GM21367 (cell line): ENCODE results near the gene FGD1.

ENCODE experiments used
- ATAC-seq: cut with Tn5 transposase; IDR thresholded peaks from one replicate; pipeline ENCODE4 v1.9.1; 2021; ENCODE audit not compliant: unreplicated experiment

FGD1 gene

GRCh38 chrX:54473993-54474859, 21.8 kb downstream of the FGD1 start:
- no peak for ATAC-seq

- no peak for ATAC-seq
Measured at GRCh38 chrX:54470054-54470760, 25.8 kb downstream of the FGD1 start.

GRCh38 chrX:54452920-54453319, 43.1 kb downstream of the FGD1 start:
- no peak for ATAC-seq

- no peak for ATAC-seq
Measured at GRCh38 chrX:54449929-54450328, 46.1 kb downstream of the FGD1 start.

- no peak for ATAC-seq
Measured at GRCh38 chrX:54447461-54447860, 48.6 kb downstream of the FGD1 start.

- no peak for ATAC-seq
Measured at GRCh38 chrX:54446084-54446483, 50.0 kb downstream of the FGD1 start.

GRCh38 chrX:54444752-54445151, 51.3 kb downstream of the FGD1 start:
- ATAC-seq: no peak

GRCh38 chrX:54442790-54443189, 53.2 kb downstream of the FGD1 start:
- no peak for ATAC-seq

- ATAC-seq: peak; percentile 94
Measured at GRCh38 chrX:54439960-54440871, 55.8 kb downstream of the FGD1 start, which contains the start of gene TSR2. TSR2 (plus strand) TSS chrX:54440404; CDS start chrX:54440422, 18 bp downstream.

GRCh38 chrX:54435121-54435520, 60.9 kb downstream of the FGD1 start:
- ATAC-seq: no peak

GRCh38 chrX:54430519-54430918, 65.5 kb downstream of the FGD1 start:
- ATAC-seq: no peak

- no peak for ATAC-seq
Measured at GRCh38 chrX:54427837-54428424, 68.1 kb downstream of the FGD1 start.

GRCh38 chrX:54423161-54423888, 72.7 kb downstream of the FGD1 start:
- ATAC-seq: no peak

- no peak for ATAC-seq
Measured at GRCh38 chrX:54422168-54422567, 73.9 kb downstream of the FGD1 start.

- no peak for ATAC-seq
Measured at GRCh38 chrX:54419559-54420302, 76.3 kb downstream of the FGD1 start.

GRCh38 chrX:54416965-54417364, 79.1 kb downstream of the FGD1 start:
- ATAC-seq: no peak

- no peak for ATAC-seq
Measured at GRCh38 chrX:54415534-54416350, 80.3 kb downstream of the FGD1 start.

GRCh38 chrX:54413753-54414152, 82.3 kb downstream of the FGD1 start:
- no peak for ATAC-seq

- no peak for ATAC-seq
Measured at GRCh38 chrX:54411732-54412131, 84.3 kb downstream of the FGD1 start.
